Right hindlimb (tissue), 1 donor: ENCODE data around the gene PRPH.
A peak's percentile ranks its signal among the peaks of the same experiment; 100 is the strongest.
"Not testable (repeated sequence)": the region's sequence is repeated elsewhere in the genome, so short reads cannot be mapped to it uniquely, and the experiment has no call there.

Experiments
- DNase-seq: peaks from one replicate; pipeline ENCODE4 v3.0.0-alpha.2; 2018

PRPH gene

GRCh38 chr12:49295082-49295936 is at the start of gene PRPH:
PRPH (plus strand) TSS chr12:49295147; CDS start chr12:49295201, 54 bp downstream.
- DNase-seq, result peak; percentile 45

- no peak for DNase-seq
These were observed 43.6 kb upstream of the PRPH start for GRCh38 chr12:49251357-49251756.

DNA sequence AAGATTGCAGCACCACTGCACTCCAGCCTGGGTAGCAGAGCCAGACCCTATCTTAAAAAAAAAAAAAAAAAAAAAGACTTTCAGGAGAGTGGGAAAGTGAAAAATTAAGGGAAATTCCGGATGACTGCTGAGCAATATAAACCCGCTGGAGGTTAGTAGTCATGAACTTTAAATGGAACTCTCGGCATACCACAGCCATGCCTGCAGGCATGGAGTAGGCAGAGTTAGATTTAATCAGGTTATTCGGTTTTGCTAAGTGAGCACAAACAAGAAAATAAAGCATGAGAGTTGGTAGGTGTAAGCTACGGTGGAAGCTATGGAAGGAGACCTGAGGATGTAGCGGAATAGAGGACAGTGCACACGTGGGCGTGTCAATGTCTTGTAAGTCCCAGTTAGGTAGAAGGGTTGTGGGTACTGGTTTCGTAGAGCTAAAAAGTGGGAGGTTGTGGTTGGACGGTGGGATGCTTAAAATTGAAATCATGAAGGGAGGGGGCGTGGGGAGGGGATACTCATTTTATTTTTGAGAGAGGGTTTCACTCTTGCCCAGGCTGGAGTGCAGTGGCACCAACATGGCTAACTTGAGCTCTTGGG is 41.8 kb upstream of the PRPH start:
- DNase-seq, result no peak

- not testable (repeated sequence) for DNase-seq
These were observed 39.5 kb upstream of the PRPH start for GRCh38 chr12:49255456-49255855.

- no peak for DNase-seq
These were observed 38.9 kb upstream of the PRPH start for GRCh38 chr12:49255857-49256637.

GRCh38 chr12:49257508-49258184 is 37.3 kb upstream of the PRPH start:
- not testable (repeated sequence) for DNase-seq

GRCh38 chr12:49259452-49259851 is 35.5 kb upstream of the PRPH start:
- DNase-seq, result no peak

DNA sequence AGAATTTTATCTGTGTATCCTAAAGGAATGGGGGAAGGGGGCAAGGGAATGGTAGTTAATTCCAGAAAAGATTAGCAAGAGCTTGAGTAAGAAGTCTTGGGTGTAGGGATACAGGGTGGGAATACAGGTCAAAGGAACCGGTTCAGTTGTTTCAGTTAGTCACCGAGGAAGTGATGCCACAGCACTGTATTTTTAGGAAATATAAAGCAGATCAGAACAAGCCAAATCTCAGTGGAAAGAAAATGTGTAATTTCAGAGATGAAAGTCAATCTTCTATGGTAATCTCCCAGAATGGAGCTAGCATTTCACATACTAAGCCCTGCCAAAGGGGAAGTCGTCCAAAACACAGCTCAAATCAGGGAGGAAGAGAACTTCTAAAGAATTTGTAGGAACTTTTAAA is 34.8 kb upstream of the PRPH start:
- DNase-seq, result no peak

DNA sequence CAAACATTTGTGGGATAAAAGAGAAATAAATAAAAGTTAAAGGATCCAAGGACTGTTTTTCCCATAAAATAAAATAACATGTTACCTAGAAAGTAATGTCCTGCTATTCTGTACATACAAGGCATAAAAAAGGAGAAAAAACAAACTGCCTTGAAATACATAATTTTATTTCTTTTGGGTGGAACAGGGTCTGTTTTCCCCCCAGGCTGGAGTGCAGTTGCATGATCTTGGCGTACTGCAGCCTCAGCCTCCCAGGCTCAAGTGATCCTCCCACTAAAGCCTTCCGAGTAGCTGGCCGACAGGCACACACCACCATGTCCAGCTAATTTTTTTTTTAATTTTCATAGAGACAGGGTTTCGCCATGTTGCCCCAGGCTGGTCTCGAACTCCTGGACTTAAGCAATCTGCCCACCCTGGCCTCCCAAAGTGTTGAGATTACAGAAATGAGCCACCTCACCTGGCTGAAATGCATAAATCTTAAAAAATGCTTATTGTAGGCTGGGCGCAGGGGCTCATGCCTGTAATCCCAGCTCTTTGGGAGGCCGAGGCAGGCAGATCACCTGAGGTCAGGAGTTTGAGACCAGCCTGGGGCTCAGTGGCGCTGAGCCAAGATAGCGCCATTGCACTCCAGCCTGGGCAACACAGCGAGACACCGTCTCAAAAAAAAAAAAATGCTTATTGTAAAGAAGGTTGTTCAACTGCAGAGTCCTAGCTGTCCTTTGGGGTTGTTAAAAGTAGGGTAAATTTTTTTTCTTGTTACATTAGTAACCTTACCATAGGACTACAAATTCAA is 34.2 kb upstream of the PRPH start:
- DNase-seq, result no peak

DNA sequence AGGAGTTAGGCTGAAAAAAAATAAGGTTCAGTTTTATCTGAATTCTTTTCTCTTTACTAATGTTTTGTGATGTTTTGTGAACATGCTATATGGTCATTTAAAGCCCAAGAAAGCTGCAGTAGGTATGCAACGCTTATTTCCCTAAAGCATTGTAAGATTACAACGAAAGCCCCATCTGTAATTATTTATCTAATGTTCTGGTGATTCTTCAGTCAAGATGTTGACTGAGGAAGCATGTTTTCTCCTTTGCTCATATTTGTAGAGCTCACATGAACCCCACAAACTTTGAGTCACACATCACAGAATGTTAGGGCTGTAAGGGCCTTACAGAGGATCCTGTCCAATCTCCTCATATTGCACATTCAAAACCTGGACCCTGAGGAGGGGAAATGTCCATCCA is 33.2 kb upstream of the PRPH start:
- DNase-seq, result no peak

GRCh38 chr12:49263400-49263763 is 31.6 kb upstream of the PRPH start:
- DNase-seq, result no peak

DNA sequence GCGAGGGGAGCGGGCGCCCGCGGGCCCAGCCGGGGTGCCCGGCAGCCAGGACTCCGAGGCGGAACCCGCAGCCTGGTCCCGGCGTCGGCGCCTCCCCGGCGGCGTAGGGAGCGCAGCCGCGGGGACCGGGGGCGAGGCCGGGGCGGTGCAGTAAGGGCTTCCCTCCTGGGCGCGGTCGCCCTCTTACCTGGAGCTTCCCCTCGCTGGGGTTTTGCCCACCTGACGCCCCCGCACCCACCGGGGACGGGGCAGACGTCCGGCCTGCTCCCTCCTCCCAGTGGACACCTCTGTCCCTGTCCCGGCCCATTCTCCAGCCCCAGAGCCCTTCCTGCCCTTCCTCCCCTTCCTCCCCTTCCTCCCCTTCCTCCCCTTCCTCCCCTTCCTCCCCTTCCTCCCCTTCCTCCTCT is 30.5 kb upstream of the PRPH start:
- DNase-seq, result no peak

DNA sequence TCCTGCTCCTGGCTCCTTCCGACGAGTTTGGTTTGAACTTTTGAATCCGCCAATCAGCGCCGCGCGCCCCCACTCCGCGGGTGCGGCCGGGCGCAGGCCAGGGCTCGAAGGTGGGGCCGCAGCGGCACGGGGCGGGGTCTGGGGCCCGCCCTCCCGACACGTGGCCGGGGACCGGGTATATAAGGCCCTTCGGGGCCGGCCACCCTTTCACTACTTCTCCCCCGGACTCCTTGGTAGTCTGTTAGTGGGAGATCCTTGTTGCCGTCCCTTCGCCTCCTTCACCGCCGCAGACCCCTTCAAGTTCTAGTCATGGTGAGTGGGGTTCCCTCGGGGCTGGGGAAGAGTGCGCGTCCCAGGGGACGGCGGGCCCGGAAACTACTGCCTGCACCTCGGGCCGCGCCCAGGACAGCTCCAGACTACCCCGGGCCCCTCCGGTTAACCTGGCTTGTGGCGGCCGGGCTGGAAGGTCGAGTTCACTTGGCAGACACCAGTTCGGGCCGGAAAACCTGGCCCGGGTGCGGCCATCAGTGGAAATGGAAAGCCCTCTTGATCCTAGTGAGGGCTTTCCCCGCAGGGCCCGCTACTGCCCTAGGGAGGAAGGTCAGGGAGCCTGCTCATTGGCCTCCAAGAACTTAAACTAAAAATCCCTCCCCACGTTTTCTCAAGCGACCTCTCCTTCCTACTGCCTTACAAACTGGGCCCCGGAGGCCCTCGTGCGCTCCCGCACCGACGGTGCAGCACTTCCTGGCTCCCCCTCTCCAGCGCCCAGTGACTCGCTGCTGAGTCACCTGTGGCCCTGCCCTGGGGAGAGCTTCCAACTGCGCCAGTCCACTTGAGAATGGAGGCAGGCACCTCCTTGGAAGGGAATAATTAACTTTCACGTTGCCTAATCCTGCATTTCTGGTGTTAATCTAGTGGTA is 29.8 kb upstream of the PRPH start, which contains the start of gene TUBA1C:
TUBA1C (plus strand) TSS at position 210 of the 920 bp plus-strand sequence; CDS start at position 310, 100 bp downstream.
- DNase-seq, result peak; percentile 94

DNA sequence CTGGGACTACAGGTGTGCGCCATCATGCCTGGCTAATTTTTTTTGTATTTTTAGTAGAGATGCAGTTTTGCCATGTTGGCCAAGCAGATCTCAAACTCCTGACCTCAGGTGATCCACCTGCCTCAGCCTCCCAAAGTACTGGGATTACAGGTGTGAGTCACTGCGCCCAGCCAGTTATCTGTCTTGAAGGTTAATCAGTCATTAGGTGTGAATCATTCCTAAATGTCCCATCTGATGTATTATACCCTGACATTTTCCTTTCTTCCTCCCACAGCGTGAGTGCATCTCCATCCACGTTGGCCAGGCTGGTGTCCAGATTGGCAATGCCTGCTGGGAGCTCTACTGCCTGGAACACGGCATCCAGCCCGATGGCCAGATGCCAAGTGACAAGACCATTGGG is 25.8 kb upstream of the PRPH start:
- DNase-seq, result not testable (repeated sequence)

DNA sequence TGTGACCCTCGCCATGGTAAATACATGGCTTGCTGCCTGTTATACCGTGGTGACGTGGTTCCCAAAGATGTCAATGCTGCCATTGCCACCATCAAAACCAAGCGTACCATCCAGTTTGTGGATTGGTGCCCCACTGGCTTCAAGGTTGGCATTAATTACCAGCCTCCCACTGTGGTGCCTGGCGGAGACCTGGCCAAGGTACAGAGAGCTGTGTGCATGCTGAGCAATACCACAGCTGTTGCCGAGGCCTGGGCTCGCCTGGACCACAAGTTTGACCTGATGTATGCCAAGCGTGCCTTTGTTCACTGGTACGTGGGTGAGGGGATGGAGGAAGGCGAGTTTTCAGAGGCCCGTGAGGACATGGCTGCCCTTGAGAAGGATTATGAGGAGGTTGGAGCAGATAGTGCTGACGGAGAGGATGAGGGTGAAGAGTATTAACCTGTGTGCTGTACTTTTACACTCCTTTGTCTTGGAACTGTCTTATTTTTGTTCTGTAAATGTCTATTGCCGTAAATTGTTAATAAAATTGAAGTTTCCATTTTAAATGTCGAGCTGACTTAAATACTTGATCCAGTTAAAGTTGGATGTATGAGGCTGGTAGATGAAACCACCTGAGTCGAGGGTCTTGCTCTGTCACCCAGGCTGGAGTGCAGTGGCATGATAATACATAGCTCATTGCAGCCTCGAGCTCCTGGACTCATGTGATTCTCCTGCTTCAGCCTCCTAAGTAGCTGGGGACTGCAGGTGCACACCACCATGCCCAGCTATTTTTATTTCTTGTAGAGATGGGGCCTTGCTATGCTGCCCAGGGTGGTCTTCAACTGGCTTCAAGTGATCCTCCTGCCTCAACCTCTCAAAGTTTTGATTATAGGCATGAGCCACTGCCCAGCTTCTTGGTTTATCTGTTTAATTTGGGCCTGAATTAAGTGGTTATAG is 21.9 kb upstream of the PRPH start:
- DNase-seq, result no peak

DNA sequence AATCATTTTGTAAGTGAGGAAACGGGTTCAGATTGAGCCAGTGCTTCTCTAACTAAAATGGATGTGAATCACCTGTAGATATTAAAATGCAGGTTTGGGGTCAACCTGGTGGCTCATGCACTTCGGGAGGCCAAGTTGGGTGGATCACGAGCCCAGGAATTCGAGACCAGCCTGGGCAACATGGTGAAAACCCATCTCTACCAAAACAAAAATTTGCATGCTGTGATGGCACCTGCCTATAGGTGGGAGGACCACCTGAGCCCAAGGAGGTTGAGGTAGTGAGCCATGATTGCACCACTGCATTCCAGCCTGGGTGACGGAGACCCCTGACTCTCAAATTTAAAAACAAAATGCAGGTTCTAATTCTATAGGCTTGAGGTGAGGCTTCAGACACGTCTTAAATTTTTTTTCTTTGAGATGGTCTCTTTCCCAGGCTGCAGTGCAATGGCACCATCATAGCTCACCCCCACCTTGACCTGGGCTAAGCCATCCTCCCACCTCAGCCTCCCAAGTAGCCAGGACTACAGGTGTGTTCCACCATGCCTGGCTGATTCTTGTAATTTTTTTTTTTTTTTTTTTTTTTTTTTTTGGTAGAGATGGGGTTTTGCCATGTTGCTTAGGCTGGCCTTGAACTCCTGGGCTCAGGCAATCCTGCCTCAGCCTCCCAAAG is 21.1 kb upstream of the PRPH start:
- no peak for DNase-seq

DNA sequence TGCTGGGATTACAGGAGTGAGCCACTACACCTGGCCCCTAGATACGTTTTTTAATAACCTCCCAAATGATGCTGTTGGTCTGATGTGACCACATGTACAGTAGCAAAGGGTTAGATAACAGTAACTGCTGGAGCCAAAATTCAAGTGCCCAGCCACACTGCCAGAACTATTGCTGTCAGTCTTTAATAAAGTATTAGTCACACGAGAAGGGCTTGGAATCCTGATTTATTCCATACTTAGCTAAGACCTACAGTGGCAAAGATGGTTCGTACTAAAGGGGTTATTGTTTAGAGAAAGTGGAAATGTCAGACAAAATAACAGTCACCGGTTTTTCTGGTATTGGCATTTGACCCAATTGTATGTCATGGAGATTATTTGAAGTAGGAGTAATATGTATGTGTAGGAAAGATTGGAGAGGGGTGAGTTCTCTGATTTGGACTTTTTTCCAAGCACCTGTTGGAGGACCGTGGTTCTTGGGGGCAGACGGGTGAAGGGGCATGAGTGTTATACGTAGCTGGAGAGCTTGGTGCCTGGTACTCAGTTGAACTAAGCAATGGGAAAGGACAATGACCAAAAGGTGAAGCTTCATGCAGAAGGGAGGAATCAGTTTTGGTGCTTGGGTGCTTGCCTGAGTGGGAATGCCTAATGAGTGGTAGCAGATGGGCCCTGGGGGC is 20.4 kb upstream of the PRPH start:
- DNase-seq, result no peak
